Pons (tissue), 1 donor: Measurements from ENCODE around the gene PTGER1.
"Not testable (repeated sequence)": the region's sequence is repeated elsewhere in the genome, so short reads cannot be mapped to it uniquely, and the experiment has no call there.

Source experiments
- DNase-seq: peaks from one replicate; pipeline ENCODE4 v3.0.0-alpha.2; 2016; ENCODE audit warnings: low spot score

PTGER1 gene, protein sequence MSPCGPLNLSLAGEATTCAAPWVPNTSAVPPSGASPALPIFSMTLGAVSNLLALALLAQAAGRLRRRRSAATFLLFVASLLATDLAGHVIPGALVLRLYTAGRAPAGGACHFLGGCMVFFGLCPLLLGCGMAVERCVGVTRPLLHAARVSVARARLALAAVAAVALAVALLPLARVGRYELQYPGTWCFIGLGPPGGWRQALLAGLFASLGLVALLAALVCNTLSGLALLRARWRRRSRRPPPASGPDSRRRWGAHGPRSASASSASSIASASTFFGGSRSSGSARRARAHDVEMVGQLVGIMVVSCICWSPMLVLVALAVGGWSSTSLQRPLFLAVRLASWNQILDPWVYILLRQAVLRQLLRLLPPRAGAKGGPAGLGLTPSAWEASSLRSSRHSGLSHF

DNA sequence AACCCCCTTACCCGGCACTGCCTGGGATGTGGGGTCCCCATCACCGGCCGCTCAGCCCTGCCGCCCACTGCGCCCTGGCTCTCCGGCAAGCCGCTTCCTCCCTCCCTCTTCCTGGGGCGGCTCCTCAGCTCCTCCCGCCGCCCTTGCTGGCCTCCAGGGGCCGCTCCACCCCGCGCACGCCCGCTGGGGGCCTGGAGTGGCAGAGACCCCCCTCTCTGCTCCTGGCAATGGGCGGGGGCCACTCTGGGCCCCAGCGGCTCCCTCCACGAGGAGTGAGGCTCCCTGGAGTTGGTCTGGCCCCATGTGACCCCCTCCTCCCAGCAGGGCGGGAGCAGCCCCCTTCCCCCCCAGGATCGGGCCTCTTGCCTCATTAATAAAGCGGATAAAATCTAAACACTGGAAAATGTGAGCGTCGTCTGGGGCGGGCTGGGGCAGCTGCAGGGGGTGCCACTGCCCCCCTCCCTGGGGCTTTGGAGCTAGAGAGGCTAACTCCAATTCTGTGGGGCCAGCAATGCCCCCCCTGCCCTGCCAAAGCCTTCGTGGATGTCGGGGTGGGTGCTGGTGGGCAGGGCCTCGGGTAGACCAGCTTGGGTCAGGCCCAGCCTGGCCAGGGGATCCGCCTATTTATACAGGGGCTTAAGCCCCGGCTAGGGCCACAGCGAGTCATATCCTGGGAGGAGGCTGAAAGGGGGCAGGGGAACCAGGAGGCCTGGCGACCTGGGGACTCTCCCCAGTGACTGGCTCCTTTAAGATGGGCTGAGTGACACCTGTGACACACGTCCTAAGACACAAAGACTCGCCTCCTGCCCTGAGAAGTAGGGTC is at the start of gene PTGER1:
TSS of gene PTGER1 (minus strand) at position 104 of the 823 bp plus-strand sequence. CDS start 1,034 bp downstream, outside the sequence.
- DNase-seq = no peak

DNA sequence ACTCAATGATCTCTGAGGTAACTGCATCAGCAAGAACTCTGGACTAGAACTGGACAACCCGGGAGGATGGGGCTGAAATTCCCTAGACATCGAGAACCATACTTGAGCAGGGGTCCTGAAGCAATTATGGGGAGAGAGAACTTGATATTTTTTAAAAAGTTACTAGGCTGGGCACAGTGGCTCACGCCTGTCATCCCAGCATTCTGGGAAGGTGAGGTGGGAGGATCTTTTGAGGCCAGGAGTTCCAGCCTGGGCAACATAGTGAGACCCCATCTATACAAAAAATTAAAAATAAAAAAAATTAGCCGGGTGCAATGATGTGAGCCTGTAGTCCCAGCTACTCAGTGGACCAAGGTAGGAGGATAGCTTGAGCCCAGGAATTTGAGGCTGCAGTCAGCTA is 45.4 kb upstream of the PTGER1 start:
- no peak for DNase-seq

DNA sequence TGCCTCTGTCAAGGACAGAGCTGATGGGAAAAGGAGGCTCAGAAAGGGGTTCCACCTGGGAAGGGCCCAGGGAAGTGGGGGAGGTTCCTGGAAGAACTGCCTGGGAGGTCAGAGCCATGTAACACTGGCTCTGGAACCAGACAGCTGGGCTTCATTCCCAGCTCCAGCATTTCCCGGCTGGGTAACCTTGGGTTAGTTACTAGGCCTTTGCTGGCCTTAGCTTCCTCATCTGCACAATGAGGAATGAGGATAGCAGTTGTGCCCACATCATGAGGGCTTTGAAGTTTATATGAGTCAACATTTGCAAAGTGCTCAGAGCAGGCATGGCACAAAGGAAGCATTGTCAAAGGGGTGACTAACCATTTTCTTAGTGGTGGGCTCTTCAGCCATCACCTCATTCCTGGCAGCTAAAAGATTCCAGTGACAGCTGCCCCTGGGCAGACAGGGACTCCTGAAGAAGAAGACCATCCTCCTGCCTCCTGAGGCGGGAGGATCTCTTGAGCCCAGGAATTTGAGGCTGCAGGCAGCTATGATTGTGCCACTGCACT is 44.8 kb upstream of the PTGER1 start:
- no peak for DNase-seq

DNA sequence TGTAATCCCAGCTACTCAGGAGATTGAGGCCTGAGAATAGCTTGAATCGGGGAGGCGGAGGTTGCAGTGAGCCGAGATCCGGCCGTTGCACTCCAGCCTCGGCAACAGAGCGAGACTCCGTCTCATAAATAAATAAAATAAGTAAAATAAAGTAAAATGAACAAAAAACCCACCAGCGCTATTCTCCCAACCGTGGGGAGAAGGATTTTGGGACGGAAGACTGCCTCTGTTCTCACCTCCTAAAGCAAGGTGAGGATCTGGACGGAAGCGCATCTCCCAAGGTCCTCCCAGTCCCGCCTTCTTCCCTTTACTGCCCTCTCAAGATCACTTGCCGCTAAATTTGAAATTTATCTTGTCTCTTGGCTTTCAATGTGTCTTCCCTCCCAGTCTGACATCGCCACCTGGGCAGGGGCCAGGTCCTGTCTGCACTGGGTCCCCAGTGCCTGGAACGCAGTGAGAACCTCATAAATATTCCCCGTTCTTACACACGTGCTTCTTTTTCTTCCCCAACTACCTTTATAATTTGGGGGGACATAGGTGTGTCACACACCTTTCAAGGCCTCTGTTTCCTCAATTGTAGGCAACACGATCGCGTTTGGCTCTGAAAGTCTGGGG is 44.2 kb upstream of the PTGER1 start:
- DNase-seq = no peak

DNA sequence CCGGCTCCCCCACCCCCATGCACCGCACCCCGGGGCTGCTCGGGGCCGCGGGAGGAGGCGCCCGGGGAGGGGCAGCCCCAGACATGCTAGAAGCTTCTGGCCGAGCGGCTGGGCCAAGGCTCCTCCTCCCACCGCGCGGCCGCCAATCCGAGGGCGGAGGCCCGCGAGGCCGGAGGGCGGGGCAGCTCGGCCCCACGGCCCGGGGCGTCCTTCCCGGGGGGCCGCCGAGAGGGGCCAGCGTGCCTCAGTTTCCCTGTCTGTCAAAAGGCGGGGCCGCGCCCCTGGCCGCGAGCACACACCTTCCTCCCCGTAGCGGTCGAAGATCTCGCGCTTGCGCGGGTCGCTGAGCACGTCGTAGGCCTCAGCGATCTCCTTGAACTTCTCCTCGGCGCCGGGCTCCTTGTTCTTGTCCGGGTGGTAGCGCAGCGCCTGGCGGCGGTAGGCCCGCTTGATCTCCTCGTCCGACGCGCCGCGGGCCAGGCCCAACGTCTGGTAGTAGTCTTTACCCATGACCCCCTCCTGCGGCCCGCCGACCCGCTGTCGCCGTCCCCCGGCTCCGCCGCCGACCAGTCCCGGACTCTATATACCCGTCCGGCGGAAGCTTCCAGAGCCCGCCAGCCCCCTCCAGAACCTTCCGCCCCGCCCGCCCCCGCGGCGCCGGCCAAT is 42.8 kb upstream of the PTGER1 start, which contains the start of gene DNAJB1:
TSS of gene DNAJB1 (minus strand) at position 558 of the 666 bp plus-strand sequence. CDS start at position 510, 48 bp downstream.
- peak; percentile 85 for DNase-seq

DNA sequence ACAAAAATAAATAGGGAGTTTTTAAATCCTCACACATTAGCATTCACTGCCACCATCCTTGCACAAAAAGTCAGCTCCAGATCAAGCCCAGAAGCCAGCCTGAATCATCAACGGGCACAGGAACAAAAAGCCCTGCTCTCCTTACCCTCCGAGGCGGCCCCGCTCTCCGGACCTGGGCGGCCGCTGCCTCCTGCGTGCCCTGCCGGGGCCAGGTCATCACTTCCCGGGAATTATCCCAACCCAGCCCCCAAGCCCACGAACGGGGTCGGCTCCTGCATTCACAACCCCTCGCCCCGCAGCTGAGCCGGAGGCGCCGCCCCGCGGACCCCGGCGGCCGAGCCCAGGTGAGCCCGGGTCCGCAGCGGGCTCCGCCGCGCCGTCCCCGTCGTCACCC is 42.3 kb upstream of the PTGER1 start:
- no peak for DNase-seq

DNA sequence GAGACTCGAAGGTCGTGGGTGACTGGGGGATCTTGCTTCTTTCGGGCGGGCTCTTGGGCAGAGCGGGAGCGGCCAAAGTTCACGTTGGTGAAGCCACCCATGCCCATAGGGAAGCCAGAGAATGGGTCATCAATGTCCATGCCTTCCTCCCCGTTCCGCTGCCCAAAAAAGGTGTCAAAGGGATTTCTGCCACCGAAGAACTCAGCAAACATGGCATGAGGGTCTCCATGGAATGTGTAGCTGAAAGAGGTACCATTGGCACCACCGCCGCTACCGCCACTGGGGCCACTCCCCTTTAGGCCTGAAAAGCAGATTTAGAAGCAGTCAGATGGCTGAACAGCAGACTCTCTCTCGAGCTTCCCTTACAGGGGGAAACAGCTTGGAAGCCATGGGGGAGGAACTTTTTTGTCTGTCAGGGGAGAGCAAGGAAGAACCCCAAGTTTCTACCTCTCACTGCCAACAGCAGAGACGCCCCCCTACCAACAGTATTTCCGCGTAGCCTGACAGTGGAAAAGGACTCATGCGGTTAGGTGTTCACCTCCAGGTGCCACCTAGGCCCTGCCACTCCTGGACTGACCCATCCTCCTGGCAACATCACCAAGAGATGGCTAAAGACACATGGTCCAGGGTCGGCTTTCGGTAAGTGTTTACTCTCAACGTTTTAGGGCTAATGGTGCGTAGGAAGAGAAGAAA is 41.7 kb upstream of the PTGER1 start:
- peak; percentile 62 for DNase-seq

DNA sequence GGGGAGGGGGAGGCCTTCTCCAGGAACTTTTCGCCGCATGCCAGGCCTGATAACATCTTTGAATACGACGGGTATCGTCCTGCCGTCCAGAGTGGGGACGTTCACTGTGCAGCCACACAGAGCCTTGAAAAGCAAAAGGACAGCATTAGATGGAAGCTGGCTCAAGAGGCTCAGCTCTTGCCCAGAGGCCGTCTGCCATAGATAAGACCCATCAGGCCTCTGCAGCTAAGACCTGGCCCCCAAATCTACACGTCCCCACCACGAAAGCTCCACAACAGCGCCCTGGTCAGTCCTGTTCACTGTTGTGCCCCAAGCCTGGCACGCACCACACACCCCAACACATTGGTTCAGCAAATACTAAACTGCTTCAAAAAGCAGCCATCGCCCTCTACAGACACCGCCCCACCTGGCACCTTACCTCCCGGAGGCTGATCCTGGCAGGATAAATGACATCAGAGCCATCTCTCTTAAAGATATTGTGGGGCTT is 40.9 kb upstream of the PTGER1 start:
- no peak for DNase-seq

DNA sequence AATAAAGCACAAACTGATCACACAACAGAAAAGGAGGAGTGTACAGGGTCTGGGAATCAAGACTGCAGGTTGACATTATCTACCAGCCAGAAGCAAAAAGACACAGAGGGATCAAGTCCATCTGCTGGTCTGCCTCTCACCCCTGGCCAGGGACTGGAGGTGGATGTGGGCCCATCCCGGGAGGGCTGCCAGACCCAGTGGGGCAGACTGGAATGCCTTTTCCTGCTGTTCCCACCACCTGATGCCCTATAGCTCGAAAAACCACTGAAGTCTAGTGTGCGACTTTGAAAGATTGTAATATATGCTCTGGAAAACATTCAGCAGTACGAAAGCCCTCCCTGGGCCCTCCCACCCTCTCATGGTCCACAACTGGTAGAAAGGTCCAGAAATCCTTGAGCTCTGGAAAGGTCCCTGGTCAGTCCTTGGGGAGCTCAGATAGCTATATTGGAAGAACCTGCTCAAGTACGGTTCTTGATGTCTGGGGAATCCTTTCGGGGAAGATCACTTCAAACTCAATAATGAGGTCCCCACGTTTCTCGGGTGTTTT is 40.4 kb upstream of the PTGER1 start:
- peak; percentile 59 for DNase-seq

DNA sequence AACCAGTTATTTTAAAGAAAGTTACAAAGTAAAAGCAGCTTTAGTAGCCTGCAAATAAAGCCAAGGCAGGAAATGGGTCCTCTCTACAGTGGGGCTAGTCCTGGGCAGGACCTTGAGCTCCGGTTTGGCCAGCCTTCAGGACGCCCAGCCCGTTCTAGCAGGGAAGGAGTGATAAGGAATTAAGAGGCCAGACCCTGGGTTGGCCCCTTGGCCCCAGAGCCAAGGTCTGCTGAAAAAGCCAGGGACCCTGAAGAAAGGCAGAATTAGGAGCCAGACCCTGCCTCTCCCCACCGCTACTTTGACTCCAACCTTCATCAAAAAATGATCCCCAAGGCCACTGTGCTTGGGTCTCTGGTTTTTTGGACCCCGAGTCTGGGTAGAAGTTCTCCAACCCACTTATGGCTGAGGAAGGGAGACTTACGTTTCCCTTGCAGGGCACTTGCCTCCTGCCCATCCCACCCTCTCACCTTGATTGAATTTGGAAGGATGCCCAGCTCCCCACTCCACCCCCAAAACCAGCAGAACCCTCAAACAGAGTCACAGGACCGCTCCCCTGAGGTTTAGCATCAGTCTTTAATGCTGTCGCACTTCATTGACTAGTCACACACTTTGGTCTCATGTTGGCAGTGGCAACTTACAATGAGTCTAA is 39.2 kb upstream of the PTGER1 start:
- peak; percentile 75 for DNase-seq

DNA sequence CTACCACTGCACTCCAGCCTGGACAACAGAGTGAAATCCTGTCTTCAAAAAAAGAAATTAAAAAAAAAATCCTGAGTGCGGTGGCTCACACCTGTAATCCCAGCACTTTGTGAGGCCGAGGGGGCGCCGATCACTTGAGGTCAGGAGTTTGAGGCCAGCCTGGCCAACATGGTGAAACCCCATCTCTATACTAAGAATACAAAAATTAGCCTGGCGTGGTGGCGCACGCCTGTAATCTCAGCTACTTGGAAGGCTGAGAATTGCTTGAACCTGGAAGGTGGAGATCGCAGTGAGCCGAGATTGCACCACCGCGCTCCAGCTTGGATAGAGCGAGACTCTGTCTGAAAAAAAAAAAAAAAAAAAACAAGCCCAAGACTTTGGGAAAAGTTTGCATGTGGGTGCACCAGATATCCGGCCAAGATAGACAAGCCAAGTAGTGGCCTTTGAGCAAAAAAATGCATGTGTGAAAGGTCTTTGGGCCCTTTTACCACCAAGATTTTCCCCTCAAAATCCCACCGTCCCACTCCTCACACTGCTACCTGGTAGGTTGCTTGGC is 37.3 kb upstream of the PTGER1 start:
- DNase-seq = no peak

DNA sequence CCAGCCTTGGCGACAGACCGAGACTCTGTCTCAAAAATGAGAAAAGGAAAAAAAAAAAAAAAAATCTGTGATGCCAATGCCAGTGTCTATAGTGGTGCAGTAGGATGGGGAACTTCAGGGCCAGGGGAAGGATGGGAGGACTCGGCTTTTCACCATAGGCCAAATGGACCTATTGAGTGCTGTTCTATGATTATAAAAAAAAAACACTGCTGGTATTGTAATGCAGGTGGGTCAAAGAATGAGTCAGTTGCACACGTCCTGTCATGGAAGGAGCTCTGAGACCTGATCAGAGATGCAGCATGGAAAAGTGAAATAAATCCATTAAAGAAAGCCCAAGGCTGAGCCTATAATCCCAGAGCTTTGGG is 36.1 kb upstream of the PTGER1 start:
- DNase-seq = no peak

DNA sequence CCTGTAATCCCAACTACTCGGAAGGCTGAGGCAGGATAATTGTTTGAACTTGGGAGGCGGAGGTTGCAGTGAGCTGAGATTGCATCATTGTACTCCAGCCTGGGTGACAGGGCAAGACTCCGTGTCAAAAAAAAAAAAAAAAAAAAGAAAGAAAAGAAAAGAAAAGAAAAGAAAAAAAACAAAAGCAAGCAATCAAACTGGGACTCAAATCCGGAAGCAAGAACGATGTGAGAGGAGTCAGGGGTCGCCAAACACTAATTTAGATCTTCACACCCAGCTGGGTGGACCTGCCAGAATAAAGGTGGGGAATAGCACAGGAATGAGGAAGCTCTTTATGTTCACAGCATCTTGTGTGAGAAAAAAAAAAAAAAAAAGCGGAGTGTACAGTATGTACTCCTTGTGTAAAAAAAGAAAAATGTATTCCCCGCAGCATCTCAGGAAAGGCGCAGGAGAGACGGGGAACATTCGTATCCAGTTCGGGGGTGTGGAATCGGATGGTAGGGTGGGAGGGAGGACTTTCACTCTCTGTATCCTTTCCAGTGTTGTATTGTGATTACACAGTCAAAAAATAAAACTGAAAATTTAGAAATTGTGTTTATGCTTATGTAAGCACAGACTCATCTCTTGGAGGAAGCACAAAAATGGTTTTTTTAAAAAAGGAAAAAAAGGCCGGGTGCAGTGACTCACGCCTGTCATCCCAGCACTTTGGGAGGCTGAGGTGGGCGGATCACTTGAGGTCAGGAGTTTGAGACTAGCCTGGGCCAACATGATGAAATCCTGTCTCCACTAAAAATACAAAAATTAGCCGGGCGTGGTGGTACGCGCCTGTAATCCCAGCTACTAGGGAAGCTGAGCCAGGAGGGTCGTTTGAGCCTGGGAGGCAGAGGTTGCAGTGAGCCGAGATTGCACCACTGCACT is 35.4 kb upstream of the PTGER1 start:
- DNase-seq = no peak

DNA sequence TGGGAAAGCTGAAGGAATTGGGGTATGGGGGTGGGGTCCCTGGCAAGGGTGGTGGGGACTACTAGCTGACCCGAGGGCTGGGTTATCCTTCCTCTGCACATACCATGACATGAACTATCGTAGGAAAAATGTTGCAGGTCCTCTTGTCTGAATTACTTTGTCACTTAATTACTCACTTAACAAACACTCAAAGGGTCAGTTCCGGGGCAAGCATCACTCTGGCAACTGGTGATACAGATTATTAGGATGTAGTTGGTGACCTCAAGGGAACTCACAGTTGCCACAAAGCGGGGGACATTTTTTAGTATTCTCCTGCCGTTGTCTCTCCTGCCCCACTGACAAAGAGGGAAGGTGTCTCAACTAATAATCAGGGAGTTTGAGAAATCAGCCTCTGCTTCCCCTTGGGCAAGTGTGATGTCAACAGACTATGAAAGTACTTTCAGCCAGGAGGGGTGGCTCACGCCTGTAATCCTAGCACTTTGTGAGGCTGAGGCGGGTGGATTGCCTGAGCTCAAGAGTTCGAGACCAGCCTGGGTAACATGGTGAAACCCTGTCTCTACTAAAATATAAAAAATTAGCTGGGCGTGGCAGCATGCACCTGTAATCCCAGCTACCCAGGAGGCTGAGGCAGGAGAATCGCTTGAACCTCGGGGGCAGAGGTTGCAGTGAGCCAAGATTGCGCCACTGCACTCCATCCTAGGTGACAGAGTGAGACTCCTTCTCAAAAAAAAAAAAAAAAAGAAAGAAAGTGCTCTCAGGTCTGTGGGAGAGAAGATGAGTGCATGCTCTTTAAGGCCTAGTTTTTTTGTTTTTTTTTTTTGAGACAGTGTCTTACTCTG is 32.8 kb upstream of the PTGER1 start:
- DNase-seq = no peak

DNA sequence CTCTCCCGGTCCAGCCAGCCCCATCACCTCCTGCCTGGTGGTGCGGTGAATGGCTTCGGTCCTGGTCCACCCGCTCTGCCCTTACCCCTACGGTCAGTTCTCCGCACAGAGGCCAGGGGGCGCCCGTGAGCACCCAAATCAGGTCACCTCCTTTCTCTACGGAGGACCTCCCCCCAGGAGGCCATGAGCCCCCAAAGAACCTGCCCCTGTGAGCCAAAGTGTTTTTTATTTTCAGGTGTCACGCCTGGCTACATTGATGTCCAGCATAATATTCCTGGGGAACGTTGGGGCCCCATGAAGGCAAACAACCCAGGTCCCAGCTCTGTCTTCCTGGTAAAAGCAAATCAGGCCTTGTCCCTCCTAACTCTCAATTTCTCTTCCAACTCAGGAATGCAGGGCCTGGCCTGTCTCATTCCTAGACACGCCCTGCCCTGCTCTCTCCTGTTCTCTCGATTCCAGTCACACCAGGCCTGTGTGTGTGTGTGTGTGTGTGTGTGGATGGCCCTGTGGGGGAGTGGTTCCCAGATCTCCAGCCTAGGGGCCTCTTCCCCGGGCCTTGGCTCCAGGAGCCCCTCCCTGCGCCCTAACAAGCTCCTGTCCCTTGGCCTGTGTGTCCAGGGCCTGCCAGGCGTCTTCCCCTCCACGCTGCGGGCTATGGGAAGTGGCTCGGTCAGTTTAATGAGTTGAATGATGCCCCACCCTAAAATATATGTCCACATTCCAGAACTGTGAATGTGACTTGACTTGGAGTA is 30.5 kb upstream of the PTGER1 start:
- no peak for DNase-seq

DNA sequence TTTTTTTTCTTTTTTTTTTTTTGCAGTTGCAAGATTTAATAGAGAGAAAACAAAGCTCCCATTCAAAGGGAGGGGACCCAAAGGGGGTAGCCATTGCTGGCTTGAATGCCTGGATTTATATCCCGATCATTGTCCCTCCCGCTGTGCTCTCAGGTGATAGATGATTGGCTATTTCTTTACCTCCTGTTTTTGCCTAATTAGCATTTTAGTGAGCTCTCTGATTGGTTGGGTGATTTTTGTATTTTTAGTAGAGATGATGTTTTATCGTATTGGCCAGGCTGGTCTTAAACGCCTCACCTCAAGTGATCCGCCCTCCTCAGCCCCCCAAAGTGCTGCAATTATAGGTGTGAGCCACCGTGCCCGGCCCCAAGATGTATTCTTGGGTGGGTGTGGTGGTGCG is 29.4 kb upstream of the PTGER1 start:
- DNase-seq = not testable (repeated sequence)

DNA sequence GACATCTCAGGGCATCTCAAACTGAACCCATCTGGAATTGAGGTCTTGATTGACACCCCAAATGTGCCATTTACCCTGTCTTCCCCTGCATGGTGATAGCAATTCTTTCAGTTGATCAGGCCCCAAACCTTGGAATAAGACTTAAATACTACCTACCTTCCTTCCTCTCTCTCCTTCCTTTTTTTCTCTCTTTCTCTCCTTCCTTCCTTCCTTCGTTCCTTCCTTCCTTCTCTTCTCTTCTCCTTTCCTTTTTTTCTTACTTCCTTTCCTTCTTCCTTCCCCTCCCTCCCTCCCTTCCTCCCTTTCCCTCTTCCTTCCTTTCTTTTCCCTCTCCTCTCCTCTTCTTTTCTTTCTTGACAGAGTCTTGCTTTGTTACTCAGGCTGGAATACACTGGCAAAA is 28.1 kb upstream of the PTGER1 start:
- DNase-seq = no peak
